HG03175 (cell line): ENCODE measurements around the gene ART4.
A peak's percentile ranks its signal among the peaks of the same experiment; 100 is the strongest.

Experiments used
- ATAC-seq: cut with Tn5 transposase; IDR thresholded peaks from one replicate; pipeline ENCODE4 v1.9.1; 2021; ENCODE audit warnings: mild to moderate bottlenecking, moderate library complexity; ENCODE audit not compliant: unreplicated experiment

The ART4 gene

GRCh38 chr12:14853961-14854360 is 10.6 kb upstream of the ART4 start:
- no peak for ATAC-seq

- ATAC-seq: no peak
Measured at GRCh38 chr12:14852880-14853279, 9.6 kb upstream of the ART4 start.

- ATAC-seq: no peak
Measured at GRCh38 chr12:14850929-14851663, 7.8 kb upstream of the ART4 start.

DNA sequence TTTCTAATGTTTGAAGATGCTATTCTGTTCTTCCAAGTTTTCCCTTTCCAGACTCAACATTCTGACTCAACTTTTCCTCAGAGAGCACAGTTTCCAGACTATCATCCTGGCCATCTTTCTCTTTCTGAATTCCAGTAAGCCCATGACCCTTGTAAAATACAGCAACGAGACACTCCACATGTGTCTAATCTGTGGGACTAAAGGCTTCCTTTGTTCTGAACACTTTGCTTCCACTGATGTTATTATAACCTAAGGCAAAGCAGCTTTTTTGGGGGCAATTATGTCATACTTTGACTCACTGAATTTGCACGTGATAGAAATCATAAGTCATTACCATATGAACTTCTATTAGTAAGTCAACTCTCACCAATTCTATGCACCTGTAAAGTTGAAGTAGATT is 6.3 kb upstream of the ART4 start:
- ATAC-seq: no peak

- ATAC-seq: no peak
Measured at GRCh38 chr12:14846876-14847580, 3.7 kb upstream of the ART4 start.

DNA sequence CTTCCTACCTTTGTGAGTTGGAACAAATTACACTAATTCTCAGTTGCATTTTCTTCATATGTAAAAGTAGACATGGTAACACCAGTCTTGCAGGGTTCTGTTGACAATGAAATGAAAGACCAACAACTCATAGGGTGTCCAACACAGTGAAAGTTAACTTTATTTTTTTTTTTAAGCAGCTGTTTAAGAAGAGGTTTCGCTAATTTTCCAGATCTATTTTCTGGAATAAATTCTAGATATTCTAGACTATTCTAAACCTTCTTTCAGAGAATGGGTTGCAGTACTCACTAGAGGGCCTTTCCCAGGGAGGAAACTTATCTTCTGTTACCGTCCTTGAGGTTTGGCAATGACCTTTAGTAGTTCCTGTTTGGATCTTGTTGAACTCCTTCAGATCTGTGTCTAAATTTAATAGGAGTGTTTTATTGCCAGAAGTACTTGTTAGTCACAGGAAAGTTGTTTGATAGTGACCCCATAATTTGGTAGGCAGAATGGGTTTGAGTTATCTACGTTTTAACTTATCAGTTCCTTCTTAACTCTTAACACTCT is 2.8 kb upstream of the ART4 start:
- no peak for ATAC-seq

DNA sequence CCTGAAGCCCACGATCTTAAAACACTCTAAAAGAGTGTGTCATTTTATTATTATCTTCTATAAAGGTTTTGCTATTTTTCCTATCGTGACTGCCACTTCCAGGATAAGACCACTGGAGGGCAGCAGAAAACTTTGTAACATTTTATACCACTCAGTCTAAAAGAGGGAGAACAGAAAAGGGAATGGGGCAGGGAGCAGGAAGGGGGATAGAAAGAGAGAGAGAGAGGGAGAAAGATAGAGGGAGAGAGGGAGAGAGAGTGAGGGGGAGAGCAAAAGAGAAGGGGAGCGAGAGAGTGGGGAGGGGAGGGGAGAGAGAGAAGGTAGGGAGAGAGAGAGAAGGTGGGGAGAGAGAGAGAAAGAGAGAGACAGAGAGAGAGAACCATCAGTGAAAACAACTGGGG is 2.0 kb upstream of the ART4 start:
- ATAC-seq: no peak

DNA sequence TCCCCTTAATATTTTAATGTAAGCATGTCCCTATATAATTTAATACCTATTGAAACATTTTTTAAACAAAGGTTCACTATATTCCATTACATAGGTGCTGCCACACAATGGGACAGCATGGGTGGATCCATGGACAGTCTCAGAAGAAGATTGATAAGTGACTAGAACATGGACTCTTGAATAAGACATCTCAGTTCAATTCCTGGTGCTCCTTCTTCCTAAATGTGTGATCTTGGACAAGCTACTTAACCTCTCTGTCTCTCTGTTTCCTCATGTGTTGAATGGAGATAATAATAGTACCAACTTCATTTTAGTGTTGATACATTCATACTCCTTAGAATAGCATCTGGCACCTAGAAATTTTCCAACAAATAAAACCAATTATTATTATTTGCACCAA is 1.1 kb upstream of the ART4 start:
- ATAC-seq: no peak

- ATAC-seq: no peak
Measured at GRCh38 chr12:14842315-14842714, 1.0 kb downstream of the ART4 start.

GRCh38 chr12:14841761-14842160 is 1.6 kb downstream of the ART4 start:
- no peak for ATAC-seq

GRCh38 chr12:14840616-14841015 is 2.7 kb downstream of the ART4 start:
- ATAC-seq: no peak

DNA sequence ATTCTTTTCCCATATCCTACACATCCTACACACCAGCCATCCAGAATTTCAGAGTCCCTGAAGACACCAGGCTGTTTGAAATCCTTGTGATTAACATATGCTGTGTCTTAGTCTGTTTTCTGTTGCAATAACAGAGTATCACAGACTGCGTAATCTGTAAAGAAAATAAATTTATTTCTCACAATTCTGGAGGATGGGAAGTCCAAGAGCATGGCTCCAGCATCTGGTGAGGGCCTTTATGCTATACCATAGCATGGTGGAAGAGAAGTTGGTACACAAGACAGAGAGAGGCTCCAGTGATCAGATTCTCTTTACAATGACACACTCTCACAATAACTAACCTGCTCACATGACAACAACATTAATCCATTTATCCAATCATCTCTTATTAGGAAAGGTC is 4.1 kb downstream of the ART4 start:
- no peak for ATAC-seq

- no peak for ATAC-seq
Measured at GRCh38 chr12:14836336-14837210, 6.8 kb downstream of the ART4 start.

GRCh38 chr12:14834509-14834908 is 8.8 kb downstream of the ART4 start:
- no peak for ATAC-seq

- no peak for ATAC-seq
Measured at GRCh38 chr12:14833952-14834351, 9.4 kb downstream of the ART4 start.

GRCh38 chr12:14833336-14833735 is 10.0 kb downstream of the ART4 start:
- no peak for ATAC-seq

DNA sequence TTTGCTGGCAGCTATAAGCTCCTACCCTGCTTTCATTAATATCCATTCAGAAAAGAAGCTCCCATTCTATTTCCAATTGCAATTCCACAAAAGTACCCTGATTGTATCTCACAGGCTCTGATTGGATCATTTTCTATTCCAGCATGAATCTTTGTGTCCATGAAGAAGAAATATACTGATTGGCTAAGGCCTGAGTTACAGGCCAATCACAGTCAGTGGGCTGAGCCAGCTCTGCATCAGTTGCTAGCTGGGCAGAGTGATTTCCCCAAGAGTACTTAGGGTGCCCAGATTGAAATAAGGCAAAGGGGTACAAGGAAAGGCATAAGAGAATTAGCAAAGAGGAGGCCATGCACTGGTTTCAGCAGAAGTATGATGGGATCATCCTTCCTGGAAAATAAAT is 14.4 kb downstream of the ART4 start:
- ATAC-seq: peak; percentile 70

DNA sequence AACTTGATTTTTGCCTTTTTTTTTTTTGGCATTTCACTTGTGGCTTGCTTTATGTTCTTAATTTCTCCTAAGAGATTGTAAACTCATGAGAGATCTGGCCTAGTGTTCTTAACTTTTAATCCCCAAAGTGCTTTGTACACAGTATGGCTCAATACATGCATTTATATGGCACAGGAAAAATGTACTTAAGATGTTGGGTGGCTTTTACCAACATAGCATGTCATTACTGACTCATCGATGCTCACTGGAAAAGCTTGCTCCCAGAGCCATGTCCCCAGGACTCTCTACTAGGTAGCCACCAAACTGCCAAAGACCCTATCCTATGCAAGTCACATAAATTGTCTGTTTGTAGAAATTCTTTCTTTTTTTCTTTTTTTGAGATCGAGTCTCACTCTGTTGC is 16.3 kb downstream of the ART4 start:
- no peak for ATAC-seq

GRCh38 chr12:14826491-14826890 is 16.8 kb downstream of the ART4 start:
- ATAC-seq: no peak

DNA sequence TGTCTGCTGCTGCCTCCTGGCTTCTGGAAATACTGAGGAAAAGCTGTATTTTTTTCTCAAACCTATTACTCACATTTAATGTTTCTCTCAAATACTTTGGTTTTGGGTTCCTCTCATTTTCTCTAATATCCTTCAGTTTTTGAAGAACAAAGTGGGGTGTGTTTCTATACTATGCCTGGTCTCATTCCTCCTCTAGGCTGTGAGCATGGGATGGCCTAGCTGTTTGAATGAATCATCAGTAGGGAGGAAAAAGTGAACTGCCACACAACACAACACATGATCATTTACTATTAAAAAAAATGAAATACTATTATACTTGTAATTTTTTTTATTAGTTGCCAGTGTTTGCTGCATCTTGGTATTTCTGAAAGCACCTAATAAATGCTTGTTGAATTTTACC is 18.1 kb downstream of the ART4 start:
- ATAC-seq: no peak

DNA sequence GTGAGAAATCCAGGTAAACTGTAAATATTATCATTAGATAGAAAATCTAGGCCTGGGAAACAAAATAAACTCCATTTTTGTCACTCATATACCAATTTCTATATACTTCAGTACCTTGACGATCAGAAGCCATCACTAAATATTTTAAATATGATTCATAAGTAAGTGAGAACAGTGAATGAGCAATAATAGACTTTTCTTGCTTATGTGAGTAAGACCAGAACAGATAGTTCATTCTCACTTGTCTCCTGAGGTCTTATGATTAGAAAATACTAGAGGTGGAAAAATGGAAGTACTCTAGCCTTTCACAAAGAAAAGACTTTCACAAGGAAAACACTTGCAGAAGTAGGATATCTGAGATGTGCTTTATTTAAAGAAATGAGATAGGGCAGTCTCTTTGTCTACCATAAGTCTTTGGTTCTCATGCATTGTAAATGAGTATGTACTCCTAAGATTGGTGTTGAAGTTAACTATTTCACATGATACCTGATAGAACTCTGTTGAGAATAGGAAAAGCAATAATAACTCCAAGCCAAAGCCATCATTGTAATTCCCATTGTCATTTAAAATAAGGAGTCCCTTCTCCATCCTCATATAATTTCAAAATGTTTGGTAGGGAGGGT is 19.2 kb downstream of the ART4 start:
- ATAC-seq: no peak
